Measurements from ENCODE around the gene KRT81. TPM values are rescaled to one million over a fixed set of nuclear protein-coding genes. Genes with fewer than 3 reads are reported as not detected.

KRT81 gene
- total RNA-seq, 4 donors from 2014 or later, result not detected

DNA sequence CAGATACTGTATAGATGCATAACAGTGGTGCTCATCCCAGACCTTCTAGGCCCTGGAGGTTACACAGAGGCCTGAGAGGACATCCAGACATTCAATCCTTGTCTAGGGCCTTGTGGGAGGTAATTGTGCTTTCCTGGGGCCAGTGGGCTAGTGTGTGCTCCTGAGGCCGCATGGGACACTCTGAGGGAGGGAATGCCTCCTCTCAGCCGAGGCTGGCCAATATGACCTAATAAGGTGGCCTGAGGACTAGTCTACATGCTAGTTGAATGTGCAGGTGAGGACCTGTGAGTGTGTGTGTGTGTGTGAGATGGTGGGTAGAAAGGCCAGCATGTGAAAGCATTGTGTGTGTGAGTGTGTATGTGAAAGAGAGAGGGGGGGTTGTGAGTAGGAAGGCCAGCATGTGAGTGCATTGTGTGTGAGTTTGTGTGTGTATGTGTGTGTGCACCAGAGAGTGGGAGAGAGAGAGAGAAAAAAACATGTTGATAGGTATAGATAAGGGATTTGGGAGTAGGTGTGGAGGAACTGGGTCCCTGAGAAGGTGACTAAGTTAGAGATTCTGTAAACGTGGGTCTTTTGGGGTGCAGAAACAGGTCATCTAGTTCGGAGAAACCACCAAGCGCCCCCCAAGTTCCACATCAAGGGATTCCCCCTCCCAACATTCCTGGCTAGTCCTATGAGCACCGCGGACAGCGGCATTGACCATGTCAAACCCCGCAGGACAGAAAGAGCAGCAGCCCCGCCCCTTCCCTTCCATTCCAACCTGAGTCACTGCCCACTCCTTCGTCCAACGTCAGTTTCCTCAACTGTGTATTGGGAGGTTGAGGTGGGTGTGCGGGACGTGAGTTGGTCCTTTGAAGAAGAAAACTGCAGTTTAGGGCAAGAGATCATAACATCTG, 9.7 kb upstream of the KRT81 start:
- Histone ChIP-seq H3K9me3 (no peaks in the 10 kb centered on the region), H3K4me3 (no peak overlapping the region), H3K4me1 (no peaks in the 10 kb centered on the region), H3K27ac (no peak overlapping the region), H3K36me3 (no peaks in the 10 kb centered on the region), H3K27me3 (no peaks in the 10 kb centered on the region)
- no peak for DNase-seq
- no peak for TF ChIP-seq POLR2A (IDR thresholded peaks at IDR 0.05)
- TF ChIP-seq, protein P1, sequence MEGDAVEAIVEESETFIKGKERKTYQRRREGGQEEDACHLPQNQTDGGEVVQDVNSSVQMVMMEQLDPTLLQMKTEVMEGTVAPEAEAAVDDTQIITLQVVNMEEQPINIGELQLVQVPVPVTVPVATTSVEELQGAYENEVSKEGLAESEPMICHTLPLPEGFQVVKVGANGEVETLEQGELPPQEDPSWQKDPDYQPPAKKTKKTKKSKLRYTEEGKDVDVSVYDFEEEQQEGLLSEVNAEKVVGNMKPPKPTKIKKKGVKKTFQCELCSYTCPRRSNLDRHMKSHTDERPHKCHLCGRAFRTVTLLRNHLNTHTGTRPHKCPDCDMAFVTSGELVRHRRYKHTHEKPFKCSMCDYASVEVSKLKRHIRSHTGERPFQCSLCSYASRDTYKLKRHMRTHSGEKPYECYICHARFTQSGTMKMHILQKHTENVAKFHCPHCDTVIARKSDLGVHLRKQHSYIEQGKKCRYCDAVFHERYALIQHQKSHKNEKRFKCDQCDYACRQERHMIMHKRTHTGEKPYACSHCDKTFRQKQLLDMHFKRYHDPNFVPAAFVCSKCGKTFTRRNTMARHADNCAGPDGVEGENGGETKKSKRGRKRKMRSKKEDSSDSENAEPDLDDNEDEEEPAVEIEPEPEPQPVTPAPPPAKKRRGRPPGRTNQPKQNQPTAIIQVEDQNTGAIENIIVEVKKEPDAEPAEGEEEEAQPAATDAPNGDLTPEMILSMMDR (IDR thresholded peaks at IDR 0.05), result no peak
- intact Hi-C loops (cut with DNase I; ENCODE audit: low total_unique reads), result no loop called here

DNA sequence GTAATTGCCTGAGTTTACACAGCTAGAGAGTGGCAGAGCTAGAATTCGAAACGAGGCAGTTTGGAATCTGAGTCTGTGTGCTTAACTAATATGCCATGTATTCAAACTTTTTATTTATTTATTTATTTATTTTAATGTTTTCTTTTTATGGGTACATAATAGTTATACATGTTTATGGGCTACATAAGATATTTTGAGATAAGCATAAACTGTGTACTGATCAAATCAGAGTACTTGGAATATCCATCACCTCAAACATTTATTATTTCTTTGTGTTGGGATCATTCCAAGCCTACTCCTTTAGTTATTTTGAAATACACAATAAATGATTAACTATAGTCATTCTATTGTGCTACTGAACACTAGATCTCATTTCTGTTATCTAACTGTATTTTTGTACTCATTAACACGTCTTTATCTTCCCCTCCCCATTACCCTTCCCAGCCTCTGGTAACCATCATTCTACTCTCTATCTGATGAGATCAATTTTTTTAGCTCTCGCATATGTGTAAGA, 7.4 kb upstream of the KRT81 start:
- Histone ChIP-seq H3K27me3 (no peaks in the 10 kb centered on the region), H3K9me3 (no peaks in the 10 kb centered on the region), H3K4me3 (no peak overlapping the region), H3K27ac (no peak overlapping the region), H3K36me3 (no peaks in the 10 kb centered on the region), H3K4me1 (no peaks in the 10 kb centered on the region)
- no peak for TF ChIP-seq POLR2A (IDR thresholded peaks at IDR 0.05)
- TF ChIP-seq, protein P1 (IDR thresholded peaks at IDR 0.05), result no peak
- intact Hi-C loops (cut with DNase I; ENCODE audit: low total_unique reads), result no loop called here
- DNase-seq, result no peak

DNA sequence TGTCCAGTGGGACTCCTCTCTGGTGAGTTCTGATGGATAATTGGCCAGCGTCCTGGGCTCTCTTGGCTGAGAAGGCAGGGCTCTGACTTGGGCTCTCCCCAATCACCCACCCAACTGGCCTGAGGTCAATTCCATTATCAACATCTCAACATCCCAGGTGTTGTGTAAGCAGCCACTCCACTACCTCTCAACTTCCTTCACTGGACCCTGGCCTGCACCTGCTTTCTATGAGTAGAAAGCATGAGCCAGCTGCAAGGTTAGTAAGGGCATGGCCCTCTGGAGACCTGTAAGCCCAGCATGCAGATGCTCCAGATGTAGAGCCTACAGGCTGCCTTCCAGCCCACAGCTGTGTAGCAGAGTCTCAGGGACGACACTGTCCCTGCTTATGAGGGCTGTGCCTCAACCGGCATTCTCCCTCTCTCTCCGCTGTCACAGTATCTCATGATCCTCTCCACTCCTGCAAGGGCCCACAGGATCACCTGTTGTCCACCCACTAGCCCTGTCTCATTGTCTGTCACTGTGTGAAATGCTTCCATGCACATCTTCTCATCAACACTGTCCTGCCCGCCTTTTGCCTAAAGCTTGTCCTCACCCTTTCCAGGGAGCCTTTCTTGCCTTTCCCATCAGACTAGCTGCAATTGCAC, 5.4 kb upstream of the KRT81 start:
- H3K27me3 ChIP-seq, result no peaks in the 10 kb centered on the region
- no peak for DNase-seq
- no peak for TF ChIP-seq POLR2A (IDR thresholded peaks at IDR 0.05)
- TF ChIP-seq, protein P1 (IDR thresholded peaks at IDR 0.05), result no peak
- no peaks in the 10 kb centered on the region for H3K4me1 ChIP-seq
- no peaks in the 10 kb centered on the region for H3K36me3 ChIP-seq
- intact Hi-C loops (cut with DNase I; ENCODE audit: low total_unique reads), result no loop called here
- H3K27ac ChIP-seq, result no peak overlapping the region
- no peaks in the 10 kb centered on the region for H3K9me3 ChIP-seq
- H3K4me3 ChIP-seq, result no peak overlapping the region

GRCh38 chr12:52295663-52296062, 4.3 kb upstream of the KRT81 start:
- H3K36me3 ChIP-seq, result no peaks in the 10 kb centered on the region
- no peak for DNase-seq
- H3K27ac ChIP-seq, result no peak overlapping the region
- H3K27me3 ChIP-seq, result no peaks in the 10 kb centered on the region
- TF ChIP-seq, protein P1 (IDR thresholded peaks at IDR 0.05), result no peak
- no peak for TF ChIP-seq POLR2A (IDR thresholded peaks at IDR 0.05)
- no peak overlapping the region for H3K4me3 ChIP-seq
- no peaks in the 10 kb centered on the region for H3K4me1 ChIP-seq
- intact Hi-C loops (cut with DNase I; ENCODE audit: low total_unique reads), result no loop called here
- no peaks in the 10 kb centered on the region for H3K9me3 ChIP-seq

GRCh38 chr12:52294803-52295202, 3.5 kb upstream of the KRT81 start:
- H3K36me3 ChIP-seq, result no peaks in the 10 kb centered on the region
- H3K27ac ChIP-seq, result no peak overlapping the region
- TF ChIP-seq POLR2A (IDR thresholded peaks at IDR 0.05), result no peak
- TF ChIP-seq, protein P1 (IDR thresholded peaks at IDR 0.05), result no peak
- intact Hi-C loops (cut with DNase I; ENCODE audit: low total_unique reads), result no loop called here
- no peaks in the 10 kb centered on the region for H3K27me3 ChIP-seq
- no peaks in the 10 kb centered on the region for H3K9me3 ChIP-seq
- DNase-seq, result no peak
- H3K4me1 ChIP-seq, result no peaks in the 10 kb centered on the region
- H3K4me3 ChIP-seq, result no peak overlapping the region
